BE2C (cell line): ENCODE results near the gene CCT5.

ENCODE experiments used
- DNase-seq: peaks from one replicate; pipeline ENCODE4 v3.0.0-alpha.2; 2020
- H3K27me3 ChIP-seq: fragments of 250-450 bp; sonication (Bioruptor Pico); 2 replicates; pipeline ENCODE4 v1.5.1; 2020; ENCODE audit warnings: mild to moderate bottlenecking
- H3K36me3 ChIP-seq: fragments of 250-450 bp; sonication (Bioruptor Pico); 2 replicates; pipeline ENCODE4 v1.5.1; 2020; ENCODE audit warnings: mild to moderate bottlenecking
- H3K4me1 ChIP-seq: fragments of 250-450 bp; sonication (Bioruptor Pico); 2 replicates; pipeline ENCODE4 v1.5.1; 2020
- H3K4me3 ChIP-seq: 2 replicates; pipeline ENCODE4 v1.5.1; 2011; ENCODE audit warnings: low read depth, low read length
- H3K9me3 ChIP-seq: fragments of 250-450 bp; sonication (Bioruptor Pico); 2 replicates; pipeline ENCODE4 v1.5.1; 2020
- CTCF ChIP-seq: IDR thresholded peaks from 2 replicates; pipeline ENCODE4 v1.5.1; 2012; ENCODE audit warnings: mild to moderate bottlenecking, low read depth, low read length

The CCT5 gene

GRCh38 chr5:10295619-10296326 is 45.7 kb downstream of the CCT5 start:
- DNase-seq: no peak
- no peaks in the 10 kb centered on the region for H3K9me3 ChIP-seq
- no peak overlapping the region for H3K4me3 ChIP-seq
- no peaks in the 10 kb centered on the region for H3K27me3 ChIP-seq
- no peaks in the 10 kb centered on the region for H3K36me3 ChIP-seq
- no peaks in the 10 kb centered on the region for H3K4me1 ChIP-seq
- TF ChIP-seq CTCF: no peak

GRCh38 chr5:10297646-10298204 is 47.6 kb downstream of the CCT5 start:
- no peaks in the 10 kb centered on the region for H3K36me3 ChIP-seq

GRCh38 chr5:10300246-10300645 is 50.2 kb downstream of the CCT5 start:
- Histone ChIP-seq H3K9me3 (no peaks in the 10 kb centered on the region), H3K4me1 (no peaks in the 10 kb centered on the region), H3K4me3 (no peak overlapping the region), H3K36me3 (no peaks in the 10 kb centered on the region), H3K27me3 (no peaks in the 10 kb centered on the region)
- no peak for TF ChIP-seq CTCF
- DNase-seq: no peak

More at GRCh38 chr5:10297646-10298204, 47.6 kb downstream of the CCT5 start:
- no peak for TF ChIP-seq CTCF
- no peak overlapping the region for H3K4me3 ChIP-seq
- no peak for DNase-seq
- no peaks in the 10 kb centered on the region for H3K27me3 ChIP-seq
- no peaks in the 10 kb centered on the region for H3K9me3 ChIP-seq
- no peaks in the 10 kb centered on the region for H3K4me1 ChIP-seq

GRCh38 chr5:10301266-10301665 is 51.2 kb downstream of the CCT5 start:
- no peak overlapping the region for H3K4me3 ChIP-seq
- no peaks in the 10 kb centered on the region for H3K4me1 ChIP-seq
- no peak for TF ChIP-seq CTCF
- H3K27me3 ChIP-seq: no peaks in the 10 kb centered on the region
- no peaks in the 10 kb centered on the region for H3K9me3 ChIP-seq
- H3K36me3 ChIP-seq: no peaks in the 10 kb centered on the region
- DNase-seq: no peak

- Histone ChIP-seq H3K36me3 (no peaks in the 10 kb centered on the region), H3K27me3 (no peaks in the 10 kb centered on the region), H3K4me1 (no peaks in the 10 kb centered on the region), H3K9me3 (no peaks in the 10 kb centered on the region), H3K4me3 (no peak overlapping the region)
- DNase-seq: no peak
- TF ChIP-seq CTCF: no peak
Observed at GRCh38 chr5:10301842-10302610, 51.9 kb downstream of the CCT5 start.

- no peak for DNase-seq
- Histone ChIP-seq H3K36me3 (no peaks in the 10 kb centered on the region), H3K4me3 (no peak overlapping the region)
Observed at GRCh38 chr5:10303201-10303600, 53.1 kb downstream of the CCT5 start.

More at GRCh38 chr5:10303201-10303600, 53.1 kb downstream of the CCT5 start:
- no peak for TF ChIP-seq CTCF
- Histone ChIP-seq H3K27me3 (no peaks in the 10 kb centered on the region), H3K4me1 (no peaks in the 10 kb centered on the region), H3K9me3 (no peaks in the 10 kb centered on the region)
